ENCODE results near the gene PDLIM5.
"Not testable (repeated sequence)": the region's sequence is repeated elsewhere in the genome, so short reads cannot be mapped to it uniquely, and the experiment has no call there.

PDLIM5 gene

GRCh38 chr4:94461506-94461905 lies 9.8 kb downstream of the PDLIM5 start:
- DNase-seq (ENCODE audit: extremely low read depth in 1 of 2, low read depth in 1 of 2), result no peak

- DNase-seq (ENCODE audit: extremely low read depth in 1 of 2, low read depth in 1 of 2), result no peak
Measured at GRCh38 chr4:94462572-94462971, 10.8 kb downstream of the PDLIM5 start.

GRCh38 chr4:94463771-94464170 lies 12.0 kb downstream of the PDLIM5 start:
- no peak for DNase-seq (ENCODE audit: extremely low read depth in 1 of 2, low read depth in 1 of 2)

GRCh38 chr4:94466371-94466770 lies 14.6 kb downstream of the PDLIM5 start:
- no peak for DNase-seq (ENCODE audit: extremely low read depth in 1 of 2, low read depth in 1 of 2)

- DNase-seq (ENCODE audit: extremely low read depth in 1 of 2, low read depth in 1 of 2), result no peak
Measured at GRCh38 chr4:94466923-94467322, 15.2 kb downstream of the PDLIM5 start.

GRCh38 chr4:94468093-94468769 lies 16.5 kb downstream of the PDLIM5 start:
- DNase-seq (ENCODE audit: extremely low read depth in 1 of 2, low read depth in 1 of 2), result no peak

- DNase-seq (ENCODE audit: extremely low read depth in 1 of 2, low read depth in 1 of 2), result no peak
Measured at GRCh38 chr4:94469221-94469784, 17.6 kb downstream of the PDLIM5 start.

- DNase-seq (ENCODE audit: extremely low read depth in 1 of 2, low read depth in 1 of 2), result no peak
Measured at GRCh38 chr4:94470132-94470531, 18.4 kb downstream of the PDLIM5 start.

- DNase-seq (ENCODE audit: extremely low read depth in 1 of 2, low read depth in 1 of 2), result not testable (repeated sequence)
Measured at GRCh38 chr4:94470782-94471181, 19.0 kb downstream of the PDLIM5 start.

GRCh38 chr4:94472056-94472826 lies 20.5 kb downstream of the PDLIM5 start:
- DNase-seq (ENCODE audit: extremely low read depth in 1 of 2, low read depth in 1 of 2), result no peak

- DNase-seq (ENCODE audit: extremely low read depth in 1 of 2, low read depth in 1 of 2), result no peak
Measured at GRCh38 chr4:94475050-94475449, 23.3 kb downstream of the PDLIM5 start.

- DNase-seq (ENCODE audit: extremely low read depth in 1 of 2, low read depth in 1 of 2), result no peak
Measured at GRCh38 chr4:94475794-94476193, 24.1 kb downstream of the PDLIM5 start.

GRCh38 chr4:94477227-94477626 lies 25.5 kb downstream of the PDLIM5 start:
- no peak for DNase-seq (ENCODE audit: extremely low read depth in 1 of 2, low read depth in 1 of 2)

GRCh38 chr4:94478805-94479204 lies 27.1 kb downstream of the PDLIM5 start:
- DNase-seq (ENCODE audit: extremely low read depth in 1 of 2, low read depth in 1 of 2), result not testable (repeated sequence)

GRCh38 chr4:94479358-94480141 lies 27.8 kb downstream of the PDLIM5 start:
- no peak for DNase-seq (ENCODE audit: extremely low read depth in 1 of 2, low read depth in 1 of 2)

GRCh38 chr4:94480362-94480951 lies 28.7 kb downstream of the PDLIM5 start:
- no peak for DNase-seq (ENCODE audit: extremely low read depth in 1 of 2, low read depth in 1 of 2)

GRCh38 chr4:94483895-94484294 lies 32.2 kb downstream of the PDLIM5 start:
- DNase-seq (ENCODE audit: extremely low read depth in 1 of 2, low read depth in 1 of 2), result no peak

- no peak for DNase-seq (ENCODE audit: extremely low read depth in 1 of 2, low read depth in 1 of 2)
Measured at GRCh38 chr4:94484818-94485217, 33.1 kb downstream of the PDLIM5 start.

- DNase-seq (ENCODE audit: extremely low read depth in 1 of 2, low read depth in 1 of 2), result no peak
Measured at GRCh38 chr4:94486372-94486801, 34.6 kb downstream of the PDLIM5 start.

- no peak for DNase-seq (ENCODE audit: extremely low read depth in 1 of 2, low read depth in 1 of 2)
Measured at GRCh38 chr4:94488670-94489069, 36.9 kb downstream of the PDLIM5 start.

GRCh38 chr4:94489098-94489497 lies 37.4 kb downstream of the PDLIM5 start:
- DNase-seq (ENCODE audit: extremely low read depth in 1 of 2, low read depth in 1 of 2), result no peak
